COLO668 (cell line): Measurements from ENCODE around the gene TSPAN33.

Experiments
- DNase-seq: peaks from one replicate; lab custom pipeline; 2025; ENCODE audit not compliant: unreplicated experiment; lab: John Stamatoyannopoulos, UW

TSPAN33 gene

DNA sequence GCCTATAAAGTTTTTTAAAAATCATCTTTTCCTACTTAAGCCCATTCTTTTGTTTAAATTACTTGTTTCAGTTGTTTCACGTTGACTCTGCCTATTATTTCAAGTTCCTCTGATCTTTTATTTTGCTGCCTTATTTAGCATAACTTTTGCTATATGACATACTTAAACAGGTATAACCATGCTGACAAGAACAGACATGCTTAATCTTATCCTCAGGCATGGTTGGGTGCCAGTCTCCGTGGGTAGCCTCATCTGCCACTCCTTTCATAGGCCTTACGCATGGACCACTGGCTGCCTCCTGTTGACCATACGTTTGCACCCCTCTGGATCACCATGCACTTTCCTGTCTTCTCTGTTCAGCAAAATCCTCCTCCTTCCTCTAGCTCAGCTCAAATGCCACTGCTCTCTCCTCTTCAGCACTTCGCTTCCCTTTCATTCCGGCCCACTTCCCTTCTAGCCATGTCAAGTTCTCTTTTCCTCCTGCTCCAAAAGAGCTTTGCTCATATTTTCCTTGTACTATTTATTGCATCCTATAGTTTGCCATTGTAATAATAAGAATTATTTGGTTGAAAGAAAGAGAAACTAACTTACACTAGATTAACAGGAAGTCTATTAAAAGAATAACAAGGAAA is 10.0 kb upstream of the TSPAN33 start:
- no peak for DNase-seq

- DNase-seq: no peak
Measured at GRCh38 chr7:129136887-129137642, 7.4 kb upstream of the TSPAN33 start.

GRCh38 chr7:129143724-129144094 is 798 bp upstream of the TSPAN33 start:
- no peak for DNase-seq

DNA sequence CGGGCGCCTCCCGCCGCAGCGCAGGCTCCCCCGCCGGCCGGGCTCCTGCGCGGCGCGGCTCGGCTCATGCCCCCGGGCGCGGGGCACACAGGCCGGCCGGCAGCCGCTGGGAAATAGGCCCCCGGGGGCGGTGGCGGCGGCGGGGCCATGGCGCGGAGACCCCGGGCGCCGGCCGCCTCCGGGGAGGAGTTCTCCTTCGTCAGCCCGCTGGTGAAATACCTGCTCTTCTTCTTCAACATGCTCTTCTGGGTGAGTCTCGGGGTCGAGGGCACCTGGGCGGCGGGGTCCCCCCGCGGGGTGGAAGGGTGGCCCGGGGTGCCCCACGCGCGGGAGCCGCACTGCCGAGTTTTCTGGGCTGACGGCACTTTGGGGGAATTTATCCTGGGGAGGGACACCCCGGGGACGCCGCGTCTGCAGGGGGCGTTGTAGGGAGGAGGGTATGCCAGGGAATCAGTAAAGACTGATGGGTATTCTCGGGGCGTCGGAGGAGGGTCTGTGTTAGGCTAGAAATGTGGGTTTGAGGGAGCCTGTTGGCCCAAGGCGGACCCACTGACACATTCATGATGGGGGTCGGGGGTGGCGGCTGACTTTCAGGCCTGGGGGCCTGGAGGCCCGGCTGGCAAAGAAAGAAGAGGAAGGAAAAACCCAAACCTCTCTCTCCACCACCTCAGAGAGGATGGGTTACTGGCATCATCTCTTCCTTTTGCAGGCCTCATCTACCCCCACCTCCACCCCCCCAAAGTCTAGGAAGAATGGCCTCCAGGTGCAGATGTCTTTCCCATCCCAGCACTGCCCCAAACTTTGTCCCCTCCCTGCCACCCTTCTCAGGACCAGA is 544 bp downstream of the TSPAN33 start:
- no peak for DNase-seq

- no peak for DNase-seq
Measured at GRCh38 chr7:129146237-129146979, 1.9 kb downstream of the TSPAN33 start.

GRCh38 chr7:129147731-129148130 is 3.2 kb downstream of the TSPAN33 start:
- DNase-seq: no peak

DNA sequence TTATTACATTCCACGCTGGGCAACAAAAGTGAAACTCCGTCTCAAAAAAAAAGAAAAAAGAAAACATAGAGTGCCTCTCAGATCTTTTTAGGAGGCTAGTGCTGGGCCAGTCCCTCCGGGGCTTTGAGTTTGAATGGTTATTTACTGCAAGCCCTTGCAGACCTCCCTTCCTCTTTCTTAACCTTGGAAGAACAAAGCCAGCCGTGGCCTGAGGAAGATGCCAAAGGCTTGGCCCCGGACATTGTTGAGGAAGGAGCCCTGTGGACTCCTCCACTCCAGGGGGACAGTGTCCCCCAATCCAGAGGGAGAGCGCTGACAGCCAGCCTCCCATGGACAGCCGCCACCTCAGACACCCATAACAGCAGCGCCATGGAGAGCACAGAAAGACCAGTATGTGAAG is 5.0 kb downstream of the TSPAN33 start:
- DNase-seq: no peak

GRCh38 chr7:129150199-129150996 is 5.9 kb downstream of the TSPAN33 start:
- no peak for DNase-seq

DNA sequence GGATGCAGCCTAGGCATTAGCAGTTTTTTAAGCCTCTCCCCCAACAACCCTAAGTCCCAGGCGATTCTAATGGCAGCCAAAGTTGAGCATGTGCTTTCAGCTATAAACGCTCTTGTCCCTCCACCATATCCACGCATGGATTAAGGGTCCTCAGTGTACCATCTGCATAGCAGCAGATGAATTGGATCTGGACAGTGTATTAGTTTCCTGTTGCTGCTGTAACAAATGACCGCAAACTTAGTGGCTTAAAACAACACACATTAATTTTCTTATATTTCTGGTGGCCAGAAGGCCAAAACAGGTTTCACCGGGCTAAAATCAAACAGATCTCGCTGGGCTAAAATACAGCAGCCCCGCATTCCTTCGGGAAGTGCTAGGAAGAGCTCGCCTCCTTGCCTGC is 13.1 kb downstream of the TSPAN33 start:
- no peak for DNase-seq

- no peak for DNase-seq
Measured at GRCh38 chr7:129159539-129159938, 15.0 kb downstream of the TSPAN33 start.

DNA sequence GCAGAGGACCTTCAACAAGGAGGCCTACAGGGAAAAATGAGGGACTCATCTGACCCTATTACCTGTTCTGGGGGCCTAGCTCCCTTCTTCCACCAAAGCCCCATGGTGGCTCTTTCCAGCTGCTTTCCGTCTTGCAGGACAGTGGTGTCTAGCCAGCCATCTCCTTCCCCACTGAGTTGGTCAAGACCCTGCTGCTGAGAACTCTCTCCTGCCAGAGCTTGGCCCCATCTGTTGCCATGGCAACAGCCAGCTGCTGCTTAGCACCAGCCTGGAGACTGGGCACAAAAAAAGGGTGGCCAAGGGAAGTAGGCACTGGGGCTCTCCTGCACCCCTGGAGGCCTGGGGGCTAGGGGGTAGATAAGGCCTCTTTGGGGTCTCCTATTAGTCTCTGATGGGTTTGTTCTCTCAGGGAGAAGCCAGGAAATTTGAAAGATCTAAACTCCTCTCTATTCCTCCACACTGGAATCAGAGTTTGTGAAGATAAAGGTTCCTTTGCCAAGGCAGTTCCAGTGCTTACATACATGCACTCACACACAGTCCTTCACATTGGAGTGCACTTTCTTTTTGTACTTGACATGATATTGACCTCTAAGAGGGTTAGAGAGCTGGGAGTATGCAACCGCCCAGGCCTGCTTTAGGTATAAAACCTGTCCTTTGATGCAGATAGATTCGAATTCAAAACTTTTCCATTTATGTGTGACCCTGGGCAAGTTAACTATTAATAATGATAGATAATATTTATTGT is 15.8 kb downstream of the TSPAN33 start:
- peak; percentile 35 for DNase-seq

GRCh38 chr7:129161524-129162225 is 17.2 kb downstream of the TSPAN33 start:
- DNase-seq: no peak

DNA sequence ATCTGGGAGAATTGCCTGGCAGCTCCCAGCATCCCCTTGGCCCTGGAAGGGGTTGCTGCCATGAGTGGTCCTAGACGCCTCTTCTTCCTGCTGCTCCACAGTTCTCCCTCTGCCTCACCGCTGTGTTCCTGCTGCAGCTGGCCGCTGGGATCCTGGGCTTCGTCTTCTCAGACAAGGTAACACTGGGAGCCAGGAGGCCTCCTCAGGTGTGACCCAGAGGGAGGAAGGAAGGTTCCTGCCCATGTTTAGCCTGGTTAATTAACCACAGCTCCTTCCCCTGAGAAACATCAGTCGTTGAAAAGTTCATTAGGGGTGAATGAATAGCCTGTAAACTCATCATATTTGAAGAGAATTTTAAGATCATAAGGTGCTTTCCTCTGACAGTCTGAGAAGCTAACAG is 18.2 kb downstream of the TSPAN33 start:
- no peak for DNase-seq

DNA sequence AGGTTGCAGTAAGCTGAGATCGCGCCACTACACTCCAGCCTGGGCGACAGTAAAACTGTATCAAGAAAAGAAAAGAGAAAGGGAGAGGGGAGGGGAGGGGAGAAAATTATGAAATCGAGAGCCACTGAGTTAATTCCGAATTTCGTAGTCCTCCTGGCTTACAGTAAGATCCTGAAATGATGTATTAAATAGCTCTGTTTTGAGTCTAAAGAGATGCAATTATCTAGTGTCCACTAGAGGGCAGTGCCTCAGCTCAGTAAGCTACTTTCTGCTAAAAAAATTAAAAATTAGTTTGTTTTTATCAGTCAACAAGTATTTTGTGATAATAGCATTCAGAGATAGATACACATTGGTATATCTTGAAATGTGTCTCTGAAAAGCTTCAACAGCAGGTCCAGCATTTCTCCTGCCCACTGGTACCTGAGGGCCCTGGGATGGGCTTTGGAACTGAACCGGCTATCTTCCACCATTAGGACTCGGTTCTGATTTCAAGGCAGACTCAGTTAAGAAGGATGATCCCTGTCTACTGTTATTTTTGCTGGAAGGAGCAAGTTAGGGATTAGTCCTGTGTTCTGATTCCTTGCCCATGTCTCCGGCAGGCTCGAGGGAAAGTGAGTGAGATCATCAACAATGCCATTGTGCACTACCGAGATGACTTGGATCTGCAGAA is 19.5 kb downstream of the TSPAN33 start:
- DNase-seq: peak; percentile 6

DNA sequence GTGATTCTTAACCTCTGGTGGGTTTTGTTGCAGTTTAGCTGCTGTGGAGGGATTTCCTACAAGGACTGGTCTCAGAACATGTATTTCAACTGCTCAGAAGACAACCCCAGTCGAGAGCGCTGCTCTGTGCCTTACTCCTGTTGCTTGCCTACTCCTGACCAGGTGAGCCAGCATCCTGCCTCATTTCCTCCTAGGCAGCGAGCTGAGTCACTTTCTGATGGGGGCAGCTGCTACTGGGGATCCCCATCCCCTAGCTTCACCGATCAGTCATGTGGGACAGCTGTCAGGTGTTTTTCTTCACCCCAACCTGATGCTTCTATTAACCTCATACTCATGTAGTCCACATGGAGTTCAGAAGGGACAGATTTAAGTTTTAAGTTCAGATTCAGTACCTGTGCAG is 22.2 kb downstream of the TSPAN33 start:
- no peak for DNase-seq

- no peak for DNase-seq
Measured at GRCh38 chr7:129167817-129168216, 23.3 kb downstream of the TSPAN33 start.

- no peak for DNase-seq
Measured at GRCh38 chr7:129168231-129169021, 23.9 kb downstream of the TSPAN33 start.

DNA sequence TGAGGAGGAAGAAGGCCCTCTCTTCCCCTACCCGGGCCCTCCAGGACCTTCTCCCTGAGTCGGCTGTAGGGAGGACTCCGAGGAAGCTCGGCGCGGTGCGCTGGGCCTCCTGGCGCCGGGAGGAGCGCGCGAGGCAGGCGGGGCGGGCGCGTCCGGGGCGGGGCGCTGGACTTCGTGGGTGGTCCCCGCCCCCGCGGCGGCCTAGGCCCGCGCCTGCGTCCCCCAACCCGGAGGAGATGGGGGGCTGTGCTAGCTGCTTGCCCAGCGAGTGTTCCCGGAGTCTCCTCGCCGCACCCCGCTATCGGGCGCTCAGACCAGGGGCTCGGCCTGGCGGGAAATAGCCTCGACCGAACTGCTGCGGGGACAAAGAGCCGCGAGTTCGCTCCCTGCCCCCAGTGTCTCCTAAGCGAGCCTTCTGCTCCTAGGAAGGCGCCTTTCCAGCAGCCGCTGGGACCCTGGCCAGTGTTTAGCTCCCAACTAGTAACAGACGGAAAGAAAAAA is 24.7 kb downstream of the TSPAN33 start:
- no peak for DNase-seq
